SHP77 treated with DMSO at 0.1 percent for 48 hours (cell line): ENCODE results near the gene SMIM10L2A.
"Not testable (repeated sequence)": the region's sequence is repeated elsewhere in the genome, so short reads cannot be mapped to it uniquely, and the experiment has no call there.

Experiments used
- DNase-seq: peaks from one replicate; lab custom pipeline; 2025; lab: John Stamatoyannopoulos, UW

Gene SMIM10L2A

GRCh38 chrX:135454816-135455215 is 33.1 kb downstream of the SMIM10L2A start:
- DNase-seq, result no peak

GRCh38 chrX:135461756-135462155 is 40.0 kb downstream of the SMIM10L2A start:
- DNase-seq, result not testable (repeated sequence)

- no peak for DNase-seq
These were observed 42.2 kb downstream of the SMIM10L2A start for GRCh38 chrX:135463937-135464336.

DNA sequence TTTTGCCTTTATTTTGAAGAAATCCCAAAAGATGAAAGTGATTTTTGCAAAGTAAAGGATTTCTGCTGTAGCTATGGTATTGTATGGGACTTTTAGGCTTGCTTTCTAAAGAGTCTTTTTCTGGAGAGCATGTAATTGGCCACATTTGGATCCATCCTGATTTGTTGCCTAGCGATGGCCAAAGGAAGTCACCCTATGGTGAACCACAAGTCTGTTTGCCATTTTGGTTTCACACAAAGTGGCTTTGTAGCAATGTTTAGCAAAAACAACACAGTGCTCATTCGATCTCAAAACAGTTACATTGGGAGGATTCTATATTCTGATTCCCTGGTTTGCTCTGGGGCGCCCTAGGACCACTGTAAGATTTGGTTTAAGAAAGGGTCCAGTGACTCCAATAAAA is 54.6 kb downstream of the SMIM10L2A start:
- no peak for DNase-seq

GRCh38 chrX:135477576-135477975 is 55.8 kb downstream of the SMIM10L2A start:
- DNase-seq, result peak; percentile 38
